HCT116 (cell line): ENCODE measurements around the gene STOX2. TPM values are rescaled to one million over a fixed set of nuclear protein-coding genes. Genes with fewer than 3 reads are reported as not detected.

Experiments used
- ATAC-seq: fragments of 200-7000 bp; cut with Tn5 transposase; 2 replicates; pipeline ENCODE4 v1.9.1; 2020; ENCODE audit warnings: mild to moderate bottlenecking, moderate library complexity
- BruUV-seq: library from RNA; stranded (reverse); fragments of 400-500 nt; replicated peaks from 2 replicates; lab custom pipeline; 2021; lab: Mats Ljungman, UMichigan
- CTCF ChIA-PET: fragments of 300-600 bp; sonication (Branson Sonifier 250); formaldehyde crosslinking; loops from one replicate; lab custom pipeline; 2021; ENCODE audit warnings: antibody characterized with exemption; lab: Charles Lee
- POLR2A ChIA-PET: fragments of 300-600, 350-600 bp; sonication (Branson Sonifier 250); formaldehyde crosslinking; loops from one replicate; lab custom pipeline; 2021; ENCODE audit warnings: antibody characterized with exemption; lab: Charles Lee
- RAD21 ChIA-PET, 2 experiments: fragments of 300-600 bp; sonication (Branson Sonifier 250); formaldehyde crosslinking; loops; one replicate each; lab custom pipeline; 2023; ENCODE audit warnings: low total read pairs in 2 of 2; ENCODE audit not compliant: uncharacterized antibody in 2 of 2, unreplicated experiment in 2 of 2, low non-redundant PET in 1 of 2; lab: Charles Lee
- DNase-seq: peaks from one replicate; pipeline ENCODE4 v3.0.0-alpha.2; 2010; ENCODE audit warnings: low read depth, low spot score
- H2AFZ ChIP-seq: fragments of 200-600 bp; shearing (Covaris generic), sonication (generic); 2 replicates; pipeline ENCODE4 v1.6.1; 2017; ENCODE audit warnings: low read depth, mixed run types, mixed read lengths, antibody characterized with exemption, low read length; ENCODE audit not compliant: poor library complexity, severe bottlenecking
- H3K27ac ChIP-seq: 2 replicates; pipeline ENCODE4 v1.5.1; 2012; ENCODE audit warnings: low read depth, low read length
- H3K27me3 ChIP-seq: fragments of 200-600 bp; sonication (generic); 2 replicates; pipeline ENCODE4 v1.6.1; 2016; ENCODE audit warnings: mixed run types, low read length, mixed read lengths; ENCODE audit not compliant: insufficient read depth
- H3K36me3 ChIP-seq, 2 experiments: fragments of 200-500 bp in 1 of 2; fragments of 200-600 bp in 1 of 2; sonication (Bioruptor generic) in 1 of 2; sonication (generic) in 1 of 2; 2 replicates each; pipeline versions ENCODE4 v1.5.1 to v1.6.1; 2014 to 2016; ENCODE audit warnings: low read length in 2 of 2, inconsistent platforms in 1 of 2, mixed read lengths in 1 of 2, mixed run types in 1 of 2; ENCODE audit not compliant: insufficient read depth in 2 of 2, control insufficient read depth in 1 of 2
- H3K4me1 ChIP-seq, 2 experiments: fragments of 200-600 bp in 1 of 2; sonication (generic) in 1 of 2; 2 replicates each; pipeline versions ENCODE4 v1.5.1 to v1.6.1; 2012 to 2017; ENCODE audit warnings: low read length in 2 of 2, inconsistent platforms in 1 of 2, mild to moderate bottlenecking in 1 of 2, mixed read lengths in 1 of 2, mixed run types in 1 of 2, moderate library complexity in 1 of 2; ENCODE audit not compliant: insufficient read depth in 2 of 2, control insufficient read depth in 1 of 2
- H3K4me2 ChIP-seq: fragments of 200-600 bp; sonication (generic); 2 replicates; pipeline ENCODE4 v1.6.1; 2017; ENCODE audit warnings: mixed run types, low read length, mixed read lengths
- H3K4me3 ChIP-seq, 2 experiments: fragments of 200-600 bp in 1 of 2; sonication (generic) in 1 of 2; replicated peaks in 1 of 2; 2 replicates each; pipeline ENCODE4 v1.5.1; 2011 to 2016; ENCODE audit warnings: low read length in 2 of 2, control low read depth in 1 of 2, low read depth in 1 of 2, mild to moderate bottlenecking in 1 of 2, mixed read lengths in 1 of 2, mixed run types in 1 of 2
- H3K79me2 ChIP-seq: fragments of 200-600 bp; sonication (generic); 2 replicates; pipeline ENCODE4 v1.6.1; 2017; ENCODE audit warnings: mild to moderate bottlenecking, mixed run types, low read length, moderate library complexity, mixed read lengths; ENCODE audit not compliant: insufficient read depth
- H3K9ac ChIP-seq: fragments of 200-600 bp; sonication (generic); 2 replicates; pipeline ENCODE4 v1.6.1; 2016; ENCODE audit warnings: low read length, mixed read lengths
- H3K9me2 ChIP-seq: fragments of 200-600 bp; sonication (generic), shearing (Covaris generic); 2 replicates; pipeline ENCODE4 v1.6.1; 2017; ENCODE audit warnings: mixed run types, mild to moderate bottlenecking, moderate library complexity; ENCODE audit not compliant: insufficient read depth
- H3K9me3 ChIP-seq, 2 experiments: fragments of 200-500 bp in 1 of 2; fragments of 200-600 bp in 1 of 2; sonication (Bioruptor generic) in 1 of 2; sonication (generic) in 1 of 2; 2 replicates each; pipeline ENCODE4 v1.6.1; 2014 to 2017; ENCODE audit warnings: low read length in 2 of 2, mixed read lengths in 2 of 2, inconsistent platforms in 1 of 2, low read depth in 1 of 2, mild to moderate bottlenecking in 1 of 2, mixed run types in 1 of 2, moderate library complexity in 1 of 2; ENCODE audit not compliant: control insufficient read depth in 1 of 2, insufficient read depth in 1 of 2
- H4K20me1 ChIP-seq: fragments of 200-600 bp; sonication (generic), shearing (Covaris generic); 2 replicates; pipeline ENCODE4 v1.6.1; 2017; ENCODE audit warnings: mixed run types, mild to moderate bottlenecking, moderate library complexity; ENCODE audit not compliant: insufficient read depth
- CBX3 ChIP-seq: IDR thresholded peaks from 2 replicates; pipeline ENCODE4 v1.6.1; 2012; ENCODE audit warnings: low read depth
- EZH2 ChIP-seq: fragments of 200-600 bp; sonication (generic); IDR thresholded peaks from 2 replicates; pipeline ENCODE4 v1.6.1; 2017; ENCODE audit warnings: antibody characterized with exemption, mixed run types
- EZH2phosphoT487 ChIP-seq: fragments of 200-600 bp; IDR thresholded peaks from 2 replicates; pipeline ENCODE4 v1.6.1; 2018; ENCODE audit warnings: antibody characterized with exemption, borderline replicate concordance
- FOSL1 ChIP-seq: IDR thresholded peaks from 2 replicates; pipeline ENCODE4 v1.6.1; 2012; ENCODE audit warnings: low read depth
- JUND ChIP-seq: IDR thresholded peaks from 2 replicates; pipeline ENCODE4 v1.6.1; 2012
- MAX ChIP-seq: IDR thresholded peaks from 2 replicates; pipeline ENCODE4 v1.6.1; 2012
- RAD21 ChIP-seq: IDR thresholded peaks from 2 replicates; pipeline ENCODE4 v1.6.1; 2012; ENCODE audit warnings: low read depth, mild to moderate bottlenecking
- SIN3A ChIP-seq: IDR thresholded peaks from 2 replicates; pipeline ENCODE4 v1.6.1; 2012; ENCODE audit warnings: low read depth
- SP1 ChIP-seq: IDR thresholded peaks from 2 replicates; pipeline ENCODE4 v1.6.1; 2012; ENCODE audit warnings: low read depth
- SRF ChIP-seq: IDR thresholded peaks from 2 replicates; pipeline ENCODE4 v1.6.1; 2012; ENCODE audit warnings: low read depth
- TCF7L2 ChIP-seq: IDR thresholded peaks from 2 replicates; pipeline ENCODE4 v1.7.0; 2011; ENCODE audit warnings: borderline replicate concordance, inconsistent platforms; ENCODE audit not compliant: insufficient read depth, insufficient read length; ENCODE audit errors: extremely low read depth
- YY1 ChIP-seq: IDR thresholded peaks from 2 replicates; pipeline ENCODE4 v1.6.1; 2011; ENCODE audit warnings: low read length, low read depth, moderate library complexity, mild to moderate bottlenecking; ENCODE audit not compliant: insufficient replicate concordance; ENCODE audit errors: extremely low read depth
- ZFX ChIP-seq: fragments of 450-650 bp; IDR thresholded peaks from 2 replicates; pipeline ENCODE4 v1.6.1; 2017
- intact Hi-C: fragments of 100-400 bp; cut with micrococcal nuclease; formaldehyde crosslinking; loops from 2 replicates; pipeline ENCODE4 v1.10.0; 2022
- total RNA-seq: library from RNA; stranded (reverse); gene quantifications from one replicate; pipeline ENCODE4 v1.2.1, GENCODE V29; 2021; ENCODE audit not compliant: unreplicated experiment
- TF ChIP-seq, protein P1 (sequence below), 3 experiments: fragments of 200-600 bp in 1 of 3; sonication (generic) in 1 of 3; IDR thresholded peaks in 2 of 3; conservative IDR thresholded peaks in 1 of 3; 2 replicates each; pipeline ENCODE4 v1.5.1; 2012 to 2017; ENCODE audit warnings: low read depth in 2 of 3, low read length in 2 of 3, antibody characterized with exemption in 1 of 3, borderline replicate concordance in 1 of 3, control low read depth in 1 of 3, mild to moderate bottlenecking in 1 of 3, mixed read lengths in 1 of 3, mixed run types in 1 of 3, moderate library complexity in 1 of 3; ENCODE audit not compliant: insufficient read depth in 1 of 3
- TF ChIP-seq, protein P2 (sequence below): IDR thresholded peaks from 2 replicates; pipeline ENCODE4 v1.6.1; 2012; ENCODE audit warnings: low read depth
- TF ChIP-seq, protein P3 (sequence below): IDR thresholded peaks from 2 replicates; pipeline ENCODE4 v1.6.1; 2011; ENCODE audit warnings: mild to moderate bottlenecking, low read length, moderate library complexity; ENCODE audit not compliant: insufficient replicate concordance; ENCODE audit errors: extremely low read depth
- TF ChIP-seq, protein P4 (sequence below): IDR thresholded peaks from 2 replicates; pipeline ENCODE4 v1.6.1; 2012

STOX2 gene
- total RNA-seq, 1 experiment from 2014 or later = 6.3 TPM

DNA sequence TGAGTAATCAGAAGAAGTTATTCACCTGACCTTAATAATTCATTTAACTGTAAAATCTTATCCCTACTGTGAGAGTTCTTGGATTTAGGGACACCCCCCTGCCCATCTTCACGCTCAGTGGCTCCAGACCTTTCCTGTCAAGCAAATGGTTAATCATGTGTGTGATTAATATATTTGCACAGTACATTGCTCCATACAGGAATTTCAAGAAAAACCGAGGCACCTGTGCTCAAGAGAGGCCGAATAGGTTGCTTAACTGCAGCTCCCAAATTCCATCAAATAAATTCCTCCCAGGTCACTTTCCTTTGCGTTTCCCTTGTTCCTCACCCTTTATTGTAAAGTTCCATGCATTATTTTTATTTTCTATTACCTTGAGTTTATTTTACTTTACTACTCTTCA is 119.5 kb downstream of the STOX2 start:
- RAD21 ChIA-PET = no interaction called here
- BruUV-seq = no TSS peak
- H3K79me2 ChIP-seq = no peaks in the 10 kb centered on the region

More for the DNA sequence above, 119.5 kb downstream of the STOX2 start:
- Histone ChIP-seq H3K36me3 (no peaks in the 10 kb centered on the region), H3K4me3 (no peak overlapping the region), H3K9me2 (no peaks in the 10 kb centered on the region), H3K27me3 (no peaks in the 10 kb centered on the region), H2AFZ (no peak overlapping the region), H4K20me1 (no peaks in the 10 kb centered on the region), H3K4me2 (no peak overlapping the region), H3K27ac (no peak overlapping the region), H3K9me3 (no peaks in the 10 kb centered on the region), H3K9ac (no peak overlapping the region), H3K4me1 (no peaks in the 10 kb centered on the region)
- intact Hi-C loops = no loop called here
- ChIA-PET CTCF (no interaction called here), POLR2A (no interaction called here)
- TF ChIP-seq, protein P1, sequence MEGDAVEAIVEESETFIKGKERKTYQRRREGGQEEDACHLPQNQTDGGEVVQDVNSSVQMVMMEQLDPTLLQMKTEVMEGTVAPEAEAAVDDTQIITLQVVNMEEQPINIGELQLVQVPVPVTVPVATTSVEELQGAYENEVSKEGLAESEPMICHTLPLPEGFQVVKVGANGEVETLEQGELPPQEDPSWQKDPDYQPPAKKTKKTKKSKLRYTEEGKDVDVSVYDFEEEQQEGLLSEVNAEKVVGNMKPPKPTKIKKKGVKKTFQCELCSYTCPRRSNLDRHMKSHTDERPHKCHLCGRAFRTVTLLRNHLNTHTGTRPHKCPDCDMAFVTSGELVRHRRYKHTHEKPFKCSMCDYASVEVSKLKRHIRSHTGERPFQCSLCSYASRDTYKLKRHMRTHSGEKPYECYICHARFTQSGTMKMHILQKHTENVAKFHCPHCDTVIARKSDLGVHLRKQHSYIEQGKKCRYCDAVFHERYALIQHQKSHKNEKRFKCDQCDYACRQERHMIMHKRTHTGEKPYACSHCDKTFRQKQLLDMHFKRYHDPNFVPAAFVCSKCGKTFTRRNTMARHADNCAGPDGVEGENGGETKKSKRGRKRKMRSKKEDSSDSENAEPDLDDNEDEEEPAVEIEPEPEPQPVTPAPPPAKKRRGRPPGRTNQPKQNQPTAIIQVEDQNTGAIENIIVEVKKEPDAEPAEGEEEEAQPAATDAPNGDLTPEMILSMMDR (IDR thresholded peaks at IDR 0.05 in 2 of 3, conservative IDR thresholded peaks at IDR 0.05 in 1 of 3; ENCODE audit: borderline replicate concordance in 1 of 3, insufficient read depth in 1 of 3, low read depth in 2 of 3, low read length in 2 of 3) = no peak
- TF ChIP-seq CBX3 (no peak), SP1 (no peak), JUND (no peak), YY1 (no peak), ZFX (no peak), FOSL1 (no peak), SIN3A (no peak), RAD21 (no peak), SRF (no peak), EZH2 (no peak), EZH2phosphoT487 (no peak), TCF7L2 (no peak), MAX (no peak)
- TF ChIP-seq, protein P2, sequence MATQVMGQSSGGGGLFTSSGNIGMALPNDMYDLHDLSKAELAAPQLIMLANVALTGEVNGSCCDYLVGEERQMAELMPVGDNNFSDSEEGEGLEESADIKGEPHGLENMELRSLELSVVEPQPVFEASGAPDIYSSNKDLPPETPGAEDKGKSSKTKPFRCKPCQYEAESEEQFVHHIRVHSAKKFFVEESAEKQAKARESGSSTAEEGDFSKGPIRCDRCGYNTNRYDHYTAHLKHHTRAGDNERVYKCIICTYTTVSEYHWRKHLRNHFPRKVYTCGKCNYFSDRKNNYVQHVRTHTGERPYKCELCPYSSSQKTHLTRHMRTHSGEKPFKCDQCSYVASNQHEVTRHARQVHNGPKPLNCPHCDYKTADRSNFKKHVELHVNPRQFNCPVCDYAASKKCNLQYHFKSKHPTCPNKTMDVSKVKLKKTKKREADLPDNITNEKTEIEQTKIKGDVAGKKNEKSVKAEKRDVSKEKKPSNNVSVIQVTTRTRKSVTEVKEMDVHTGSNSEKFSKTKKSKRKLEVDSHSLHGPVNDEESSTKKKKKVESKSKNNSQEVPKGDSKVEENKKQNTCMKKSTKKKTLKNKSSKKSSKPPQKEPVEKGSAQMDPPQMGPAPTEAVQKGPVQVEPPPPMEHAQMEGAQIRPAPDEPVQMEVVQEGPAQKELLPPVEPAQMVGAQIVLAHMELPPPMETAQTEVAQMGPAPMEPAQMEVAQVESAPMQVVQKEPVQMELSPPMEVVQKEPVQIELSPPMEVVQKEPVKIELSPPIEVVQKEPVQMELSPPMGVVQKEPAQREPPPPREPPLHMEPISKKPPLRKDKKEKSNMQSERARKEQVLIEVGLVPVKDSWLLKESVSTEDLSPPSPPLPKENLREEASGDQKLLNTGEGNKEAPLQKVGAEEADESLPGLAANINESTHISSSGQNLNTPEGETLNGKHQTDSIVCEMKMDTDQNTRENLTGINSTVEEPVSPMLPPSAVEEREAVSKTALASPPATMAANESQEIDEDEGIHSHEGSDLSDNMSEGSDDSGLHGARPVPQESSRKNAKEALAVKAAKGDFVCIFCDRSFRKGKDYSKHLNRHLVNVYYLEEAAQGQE = no peak
- TF ChIP-seq, protein P3, sequence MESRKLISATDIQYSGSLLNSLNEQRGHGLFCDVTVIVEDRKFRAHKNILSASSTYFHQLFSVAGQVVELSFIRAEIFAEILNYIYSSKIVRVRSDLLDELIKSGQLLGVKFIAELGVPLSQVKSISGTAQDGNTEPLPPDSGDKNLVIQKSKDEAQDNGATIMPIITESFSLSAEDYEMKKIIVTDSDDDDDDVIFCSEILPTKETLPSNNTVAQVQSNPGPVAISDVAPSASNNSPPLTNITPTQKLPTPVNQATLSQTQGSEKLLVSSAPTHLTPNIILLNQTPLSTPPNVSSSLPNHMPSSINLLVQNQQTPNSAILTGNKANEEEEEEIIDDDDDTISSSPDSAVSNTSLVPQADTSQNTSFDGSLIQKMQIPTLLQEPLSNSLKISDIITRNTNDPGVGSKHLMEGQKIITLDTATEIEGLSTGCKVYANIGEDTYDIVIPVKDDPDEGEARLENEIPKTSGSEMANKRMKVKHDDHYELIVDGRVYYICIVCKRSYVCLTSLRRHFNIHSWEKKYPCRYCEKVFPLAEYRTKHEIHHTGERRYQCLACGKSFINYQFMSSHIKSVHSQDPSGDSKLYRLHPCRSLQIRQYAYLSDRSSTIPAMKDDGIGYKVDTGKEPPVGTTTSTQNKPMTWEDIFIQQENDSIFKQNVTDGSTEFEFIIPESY = no peak
- TF ChIP-seq, protein P4, sequence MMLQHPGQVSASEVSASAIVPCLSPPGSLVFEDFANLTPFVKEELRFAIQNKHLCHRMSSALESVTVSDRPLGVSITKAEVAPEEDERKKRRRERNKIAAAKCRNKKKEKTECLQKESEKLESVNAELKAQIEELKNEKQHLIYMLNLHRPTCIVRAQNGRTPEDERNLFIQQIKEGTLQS = no peak
- DNase-seq (no peak), ATAC-seq (no peak)
